HFF-Myc (cell line): ENCODE measurements around the gene PAFAH2.
A peak's percentile ranks its signal among the peaks of the same experiment; 100 is the strongest.

Source experiments
- DNase-seq: peaks from one replicate; pipeline ENCODE4 v3.0.0-alpha.2; 2011; ENCODE audit warnings: low read depth; ENCODE audit errors: extremely low read depth
- H3K4me3 ChIP-seq: replicated peaks from 2 replicates; pipeline ENCODE4 v1.5.1; 2011; ENCODE audit warnings: low read depth, mild to moderate bottlenecking, control low read depth, low read length
- TF ChIP-seq, protein P1 (sequence below): IDR thresholded peaks from 2 replicates; pipeline ENCODE4 v1.5.1; 2012; ENCODE audit warnings: mild to moderate bottlenecking, low read depth, low read length, control low read depth; ENCODE audit errors: missing control alignments

The PAFAH2 gene

DNA sequence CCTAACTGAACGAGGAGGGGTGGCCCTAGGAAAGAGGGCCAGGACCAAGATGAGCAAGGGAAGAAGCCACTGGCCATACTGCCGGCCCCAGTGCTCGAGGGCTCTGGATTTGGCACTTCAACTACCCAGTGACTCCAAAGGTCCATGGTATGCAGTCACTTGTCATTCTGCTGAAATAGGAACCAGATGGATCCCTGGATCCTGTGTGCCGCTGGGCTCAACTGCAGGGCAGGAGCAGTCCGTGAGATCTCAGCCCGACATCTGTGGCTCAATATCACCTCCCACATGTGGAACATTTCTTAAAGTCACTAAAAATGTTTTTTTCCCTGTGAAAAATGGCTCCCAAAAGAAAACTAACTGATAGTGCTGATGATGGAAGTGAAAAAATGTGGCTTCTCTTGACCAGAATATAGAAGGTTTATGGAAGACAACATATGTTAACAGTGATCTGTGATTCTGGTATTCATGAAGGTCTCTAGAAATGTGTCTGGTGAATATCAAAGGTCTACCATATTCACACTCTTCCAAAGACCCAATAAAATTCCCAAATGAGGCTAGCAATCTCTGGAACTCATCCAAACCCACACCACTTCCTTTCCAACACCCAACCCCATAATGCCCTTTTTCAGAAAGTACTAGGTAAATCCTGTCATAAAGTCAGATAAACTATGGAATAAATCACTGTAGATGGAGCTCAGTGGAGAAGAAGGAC, 24.1 kb downstream of the PAFAH2 start:
- TF ChIP-seq, protein P1, sequence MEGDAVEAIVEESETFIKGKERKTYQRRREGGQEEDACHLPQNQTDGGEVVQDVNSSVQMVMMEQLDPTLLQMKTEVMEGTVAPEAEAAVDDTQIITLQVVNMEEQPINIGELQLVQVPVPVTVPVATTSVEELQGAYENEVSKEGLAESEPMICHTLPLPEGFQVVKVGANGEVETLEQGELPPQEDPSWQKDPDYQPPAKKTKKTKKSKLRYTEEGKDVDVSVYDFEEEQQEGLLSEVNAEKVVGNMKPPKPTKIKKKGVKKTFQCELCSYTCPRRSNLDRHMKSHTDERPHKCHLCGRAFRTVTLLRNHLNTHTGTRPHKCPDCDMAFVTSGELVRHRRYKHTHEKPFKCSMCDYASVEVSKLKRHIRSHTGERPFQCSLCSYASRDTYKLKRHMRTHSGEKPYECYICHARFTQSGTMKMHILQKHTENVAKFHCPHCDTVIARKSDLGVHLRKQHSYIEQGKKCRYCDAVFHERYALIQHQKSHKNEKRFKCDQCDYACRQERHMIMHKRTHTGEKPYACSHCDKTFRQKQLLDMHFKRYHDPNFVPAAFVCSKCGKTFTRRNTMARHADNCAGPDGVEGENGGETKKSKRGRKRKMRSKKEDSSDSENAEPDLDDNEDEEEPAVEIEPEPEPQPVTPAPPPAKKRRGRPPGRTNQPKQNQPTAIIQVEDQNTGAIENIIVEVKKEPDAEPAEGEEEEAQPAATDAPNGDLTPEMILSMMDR, result no peak
- no peak overlapping the region for H3K4me3 ChIP-seq
- DNase-seq, result no peak

DNA sequence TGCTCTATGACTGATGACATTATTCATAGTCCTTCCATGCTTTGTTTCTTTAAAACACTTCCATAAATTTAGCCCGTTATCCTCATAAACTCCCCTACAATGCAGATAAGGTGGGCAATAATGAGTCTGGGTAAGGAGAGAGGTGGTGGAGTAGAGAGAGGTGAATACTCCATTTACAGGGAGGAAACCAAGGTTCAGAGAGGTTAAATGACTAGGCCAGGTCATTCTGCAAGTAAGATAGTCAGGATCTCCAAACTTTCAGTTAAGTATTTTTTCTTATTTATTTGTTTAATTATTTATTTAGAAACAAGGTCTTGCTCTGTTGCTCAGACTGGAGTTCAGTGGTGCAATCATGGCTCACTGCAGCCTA, 26.1 kb downstream of the PAFAH2 start:
- TF ChIP-seq, protein P1, result no peak
- no peak overlapping the region for H3K4me3 ChIP-seq
- DNase-seq, result no peak

DNA sequence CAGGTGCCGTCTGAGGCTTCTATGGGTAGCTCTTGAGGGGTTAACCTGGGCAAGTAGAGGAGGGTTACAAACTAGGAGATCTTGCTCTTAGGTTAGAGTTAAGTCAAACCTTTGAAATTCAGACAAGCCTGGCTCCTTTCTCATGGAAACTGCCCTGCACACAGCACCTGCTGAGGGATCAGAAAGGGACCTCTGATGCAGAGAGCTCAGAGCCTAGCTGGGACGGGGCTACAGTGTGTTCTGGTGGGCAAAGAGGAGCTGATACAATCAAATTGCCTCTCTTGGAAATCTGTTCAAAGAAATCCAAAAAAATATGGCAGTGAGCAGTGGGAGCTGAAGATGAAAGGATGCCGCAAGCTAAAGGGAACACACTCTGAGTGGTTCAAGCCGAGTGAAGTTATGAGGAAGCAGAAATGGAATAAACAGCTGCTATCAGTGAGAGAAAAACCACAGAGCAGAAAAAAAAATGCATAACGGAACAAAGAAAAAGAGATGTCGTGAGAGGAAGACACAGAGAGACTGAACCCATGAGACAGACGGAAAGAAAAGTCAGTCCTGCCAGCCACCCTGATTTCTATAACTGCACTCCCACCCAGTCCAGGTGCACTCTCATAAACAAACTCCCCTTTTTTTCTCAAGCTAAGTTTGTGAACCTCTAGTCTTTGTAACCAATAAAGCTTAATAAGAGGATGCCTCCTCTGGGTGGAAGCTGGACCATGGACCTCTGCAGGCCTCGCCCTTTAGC, 26.6 kb downstream of the PAFAH2 start:
- H3K4me3 ChIP-seq, result no peak overlapping the region
- no peak for DNase-seq

DNA sequence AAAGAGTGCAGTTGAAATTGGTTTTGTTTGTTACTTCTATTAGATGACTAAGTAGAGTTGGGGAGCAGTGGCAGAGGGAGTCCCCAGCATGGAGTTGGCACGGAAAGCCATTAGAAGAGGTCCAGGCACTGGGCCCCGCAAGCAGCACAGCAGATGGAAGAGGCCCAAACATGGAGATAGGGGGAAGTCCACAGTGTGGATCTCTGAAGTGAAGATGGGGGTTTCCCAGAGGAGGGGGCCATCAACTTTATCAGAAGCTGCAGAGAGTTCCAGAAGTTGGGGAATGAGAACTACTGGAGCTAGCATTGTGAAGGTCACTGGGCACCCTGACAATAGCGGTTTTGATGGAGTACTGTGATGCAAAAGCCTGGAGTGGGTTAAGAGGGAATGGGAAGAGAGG, 30.6 kb downstream of the PAFAH2 start:
- TF ChIP-seq, protein P1, result no peak
- no peak overlapping the region for H3K4me3 ChIP-seq
- no peak for DNase-seq

More for the DNA sequence above, 26.6 kb downstream of the PAFAH2 start:
- TF ChIP-seq, protein P1, result no peak

DNA sequence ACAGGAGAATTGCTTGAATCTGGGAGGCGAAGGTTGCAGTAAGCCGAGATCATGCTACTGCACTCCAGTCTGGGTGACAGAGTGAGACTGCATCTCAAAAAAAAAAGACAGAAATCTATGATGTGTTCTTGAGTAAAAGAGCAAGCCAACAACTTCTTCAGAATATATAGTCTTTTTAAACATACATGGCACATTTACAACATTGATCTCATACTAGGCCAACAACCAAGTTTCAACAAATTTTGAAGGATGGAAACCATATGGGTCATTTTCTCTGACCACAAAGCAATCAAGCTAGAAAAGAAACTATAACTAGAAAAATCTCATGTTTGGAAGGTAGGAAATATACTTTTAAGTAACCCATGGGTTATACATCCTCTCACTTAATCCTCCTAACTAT, 38.3 kb downstream of the PAFAH2 start:
- TF ChIP-seq, protein P1, result no peak
- no peak for DNase-seq

DNA sequence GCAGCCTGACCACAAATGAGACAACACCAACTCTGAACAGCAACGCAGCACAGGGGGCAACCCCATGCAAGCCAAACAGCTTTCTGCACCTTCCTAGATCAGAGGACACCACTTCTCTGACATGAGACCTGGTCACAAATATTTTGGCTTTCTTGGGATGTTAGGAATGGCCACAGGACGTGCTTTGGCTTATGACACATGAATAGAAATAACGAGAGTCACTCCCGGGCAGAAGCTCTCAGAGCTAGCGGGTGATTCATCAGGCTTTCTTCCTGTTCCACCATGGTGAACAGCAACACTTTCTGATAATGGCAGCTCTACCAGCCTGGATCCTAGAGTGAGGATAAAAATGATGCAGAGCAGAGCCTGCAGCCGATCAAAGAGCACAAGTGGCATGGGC, 39.4 kb downstream of the PAFAH2 start:
- no peak overlapping the region for H3K4me3 ChIP-seq
- DNase-seq, result peak; percentile 19
- TF ChIP-seq, protein P1, result no peak

More for the DNA sequence above, 38.3 kb downstream of the PAFAH2 start:
- H3K4me3 ChIP-seq, result no peak overlapping the region
